Heart right ventricle (tissue), 16 donors: Measurements from ENCODE around the gene CDC27. TPM values are rescaled to one million over a fixed set of nuclear protein-coding genes. Genes with fewer than 3 reads are reported as not detected.
A peak's percentile ranks its signal among the peaks of the same experiment; 100 is the strongest.

ENCODE experiments used
- ATAC-seq, 8 donors: fragments of 200-7000 bp; cut with Tn5 transposase; one replicate each; pipeline ENCODE4 v1.9.1; 2020; ENCODE audit warnings: mild to moderate bottlenecking in 8 of 8, moderate library complexity in 8 of 8, moderate number of reproducible peaks in 1 of 8
- DNase-seq, 2 donors: peaks; one replicate each; pipeline ENCODE4 v3.0.0-alpha.2; 2020
- H3K27ac ChIP-seq, 10 donors: fragments of 200-600 bp; sonication (generic) in 2 of 10; one replicate each; pipeline versions ENCODE4 v1.5.0 to v1.8.0; 2020 to 2022; ENCODE audit warnings: mild to moderate bottlenecking in 3 of 10
- H3K27me3 ChIP-seq, 7 donors: fragments of 200-600 bp; one replicate each; pipeline ENCODE4 v1.8.0; 2021 to 2022; ENCODE audit warnings: mild to moderate bottlenecking in 2 of 7
- H3K36me3 ChIP-seq, 9 donors: fragments of 200-600 bp; sonication (generic) in 1 of 9; one replicate each; pipeline versions ENCODE4 v1.5.0 to v1.8.0; 2020 to 2022; ENCODE audit warnings: mild to moderate bottlenecking in 2 of 9
- H3K4me1 ChIP-seq, 9 donors: fragments of 200-600 bp; sonication (generic) in 1 of 9; one replicate each; pipeline versions ENCODE4 v1.5.0 to v1.8.0; 2020 to 2022; ENCODE audit warnings: mild to moderate bottlenecking in 4 of 9
- H3K4me3 ChIP-seq, 10 donors: fragments of 200-600 bp; sonication (generic) in 2 of 10; one replicate each; pipeline versions ENCODE4 v1.5.0 to v1.8.0; 2020 to 2022; ENCODE audit warnings: mild to moderate bottlenecking in 7 of 10, moderate library complexity in 2 of 10
- H3K9me3 ChIP-seq, 11 donors: fragments of 200-600 bp in 10 of 11; sonication (generic) in 2 of 11; one replicate each; pipeline versions ENCODE4 v1.5.0 to v1.8.0; 2013 to 2022; ENCODE audit warnings: mild to moderate bottlenecking in 2 of 11, control low read depth in 1 of 11, moderate library complexity in 1 of 11
- CTCF ChIP-seq, 9 donors: fragments of 200-600 bp; sonication (generic) in 2 of 9; IDR thresholded peaks; one replicate each; pipeline versions ENCODE4 v1.5.0 to v1.8.0; 2021 to 2022; ENCODE audit warnings: antibody characterized with exemption in 9 of 9, mild to moderate bottlenecking in 5 of 9, moderate library complexity in 1 of 9
- WGBS, 2 donors: extraction: QIAGEN DNeasy Blood & Tissue Kit; methylation state at CpG; one replicate each; pipeline ENCODE4 v1.1.7; 2013; ENCODE audit warnings: inconsistent platforms in 1 of 2; 5-methylcytosine and 5-hydroxymethylcytosine counted together
- intact Hi-C, 10 donors: fragments of 100-400 bp; cut with DNase I; formaldehyde crosslinking; loops; one replicate each; pipeline versions ENCODE4 v1.11.1 to v1.14.2; 2022
- polyA plus RNA-seq, 2 donors: library from polyadenylated mRNA; stranded (reverse); fragments of 200-250 nt; gene quantifications; one replicate each; pipeline ENCODE4 v1.2.3, GENCODE V29; 2013
- total RNA-seq, 10 donors: library from RNA; stranded (reverse); fragmentation: NEBNext Ultra II Directional in 3 of 10; extraction: Animal tissue kit (Norgen Biotek cat#: 25700) in 3 of 10; gene quantifications; one replicate each; pipeline versions ENCODE4 v1.2.1 to v1.2.4, GENCODE V29; 2021 to 2023
- donor health status: Arrhythmogenic right ventricular cardiomyopathy.
- donor health status: ischemic (EF 13 %, LVEDD 7.1; RV severe dilation, severe dysfunction).
- donor health status: healthy with polysubstance abuse.
- donor health status: DM: no; HTN: yes; CAD: no.
- donor health status: DM: no; HTN: no; CAD: no.
- donor health status: ischemic (EF 25% LVEDD 6.9; RV normal size, moderate dysfunction).
- donor health status: ischemic (EF 25% LVEDD 5.7; RV mildly dilated, moderate dysfunction).
- donor health status: healthy.
- donor health status: DM: yes; HTN: yes; CAD: no.
- donor health status: Ischemic cardiomyopathy.
- donor health status: ischemic (EF 35%, LVEDD 5.7; RV mildly dilated, moderate dysfunction).
- donor health status: nonischemic (EF 11% LVEDD 7.7; RV severe dilation, severe dysfunction).
- donor health status: DM: yes; HTN: yes; CAD: no.
- donor health status: PGD.
- donor health status: ischemic (EF 29% LVEDD 5.4; RV normal size, mild dysfunction).
- donor health status: nonischemic (EF 23%, LVEDD 6.1; RV moderate dilation, normal function).

Gene CDC27
- total and polyA plus RNA-seq, 12 donors: 14.0 to 103 (median 79.7) TPM

GRCh38 chr17:47192554-47192953 lies 3.5 kb upstream of the CDC27 start:
- DNase-seq (no peak), ATAC-seq (no peak)
- WGBS, 2 donors: 85 to 90% methylated on average over 6 of the region's 6 CpGs
- peaks cover 0 to 13% (median 11%) of the 10 kb centered on the region in 9 donors for H3K4me1 ChIP-seq
- no peak overlapping the region for H3K4me3 ChIP-seq
- H3K9me3 ChIP-seq: no peaks in the 10 kb centered on the region
- TF ChIP-seq CTCF (IDR thresholded peaks at IDR 0.05): no peak
- intact Hi-C loops: no loop called here
- no peak overlapping the region for H3K27ac ChIP-seq
- H3K27me3 ChIP-seq: no peaks in the 10 kb centered on the region
- no peaks in the 10 kb centered on the region for H3K36me3 ChIP-seq

GRCh38 chr17:47190770-47191169 lies 1.7 kb upstream of the CDC27 start:
- Histone ChIP-seq H3K27me3 (no peaks in the 10 kb centered on the region), H3K4me3 (no peak overlapping the region), H3K36me3 (no peaks in the 10 kb centered on the region), H3K27ac (no peak overlapping the region), H3K9me3 (no peaks in the 10 kb centered on the region), H3K4me1 (peaks cover 3 to 31% (median 29%) of the 10 kb centered on the region in 9 donors)
- intact Hi-C loops: no loop called here
- ATAC-seq (no peak), DNase-seq (no peak)
- 100% methylated on average over 1 of the region's 1 CpG for WGBS, 2 donors
- no peak for TF ChIP-seq CTCF (IDR thresholded peaks at IDR 0.05)

GRCh38 chr17:47190243-47190642 lies 1.1 kb upstream of the CDC27 start:
- ATAC-seq: no peak
- no peaks in the 10 kb centered on the region for H3K9me3 ChIP-seq
- H3K27me3 ChIP-seq: no peaks in the 10 kb centered on the region
- no peak overlapping the region for H3K27ac ChIP-seq
- intact Hi-C loops: no loop called here
- 98 to 99% methylated on average over 4 of the region's 4 CpGs for WGBS, 2 donors
- H3K4me3 ChIP-seq: no peak overlapping the region
- H3K36me3 ChIP-seq: no peaks in the 10 kb centered on the region
- DNase-seq: no peak
- peaks cover 5 to 37% (median 34%) of the 10 kb centered on the region in 9 donors for H3K4me1 ChIP-seq
- no peak for TF ChIP-seq CTCF (IDR thresholded peaks at IDR 0.05)

GRCh38 chr17:47189732-47190237 lies 690 bp upstream of the CDC27 start:
- TF ChIP-seq CTCF (IDR thresholded peaks at IDR 0.05): no peak
- 41% methylated on average over 5 of the region's 5 CpGs for WGBS, 2 donors
- Histone ChIP-seq H3K36me3 (no peaks in the 10 kb centered on the region), H3K4me1 (peaks cover 5 to 41% (median 39%) of the 10 kb centered on the region in 9 donors), H3K9me3 (no peaks in the 10 kb centered on the region), H3K27me3 (no peaks in the 10 kb centered on the region), H3K4me3 (peak overlapping the region in 9 of 10 donors; percentile 54 to 88 (median 70)), H3K27ac (peak overlapping the region in 9 of 10 donors; percentile 51 to 99 (median 95))
- ATAC-seq (no peak), DNase-seq (no peak)
- intact Hi-C loops: loop anchor here in 3 of 10 donors (2.0 to 10.0 kb wide), 3 partner anchors 33 to 85 kb away; no protein-coding TSS in a partner anchor
